NCI-H2227 treated with DMSO at 0.1 percent for 48 hours (cell line): Measurements from ENCODE around the gene ABCG2.

Experiments used
- DNase-seq: peaks from one replicate; lab custom pipeline; 2025; lab: John Stamatoyannopoulos, UW

Gene ABCG2

DNA sequence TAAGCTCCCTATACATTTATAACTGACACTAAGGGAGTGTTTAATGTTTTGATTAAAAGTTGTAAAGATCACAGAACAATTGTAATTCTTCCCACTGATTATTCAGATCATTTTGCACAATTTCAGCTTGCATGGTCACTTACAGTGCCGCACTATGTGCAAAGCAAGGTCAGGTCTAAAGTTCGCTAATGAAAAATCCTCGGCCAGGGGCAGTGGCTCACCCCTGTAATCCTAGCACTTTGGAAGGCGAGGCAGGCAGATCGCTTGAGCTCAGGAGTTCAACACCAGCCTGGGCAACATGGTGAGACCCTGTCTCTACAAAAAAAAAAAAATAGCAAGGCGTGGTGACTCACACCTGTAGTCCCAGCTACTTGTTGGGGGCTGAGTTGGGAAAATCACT, 94.0 kb downstream of the ABCG2 start:
- DNase-seq = no peak

DNA sequence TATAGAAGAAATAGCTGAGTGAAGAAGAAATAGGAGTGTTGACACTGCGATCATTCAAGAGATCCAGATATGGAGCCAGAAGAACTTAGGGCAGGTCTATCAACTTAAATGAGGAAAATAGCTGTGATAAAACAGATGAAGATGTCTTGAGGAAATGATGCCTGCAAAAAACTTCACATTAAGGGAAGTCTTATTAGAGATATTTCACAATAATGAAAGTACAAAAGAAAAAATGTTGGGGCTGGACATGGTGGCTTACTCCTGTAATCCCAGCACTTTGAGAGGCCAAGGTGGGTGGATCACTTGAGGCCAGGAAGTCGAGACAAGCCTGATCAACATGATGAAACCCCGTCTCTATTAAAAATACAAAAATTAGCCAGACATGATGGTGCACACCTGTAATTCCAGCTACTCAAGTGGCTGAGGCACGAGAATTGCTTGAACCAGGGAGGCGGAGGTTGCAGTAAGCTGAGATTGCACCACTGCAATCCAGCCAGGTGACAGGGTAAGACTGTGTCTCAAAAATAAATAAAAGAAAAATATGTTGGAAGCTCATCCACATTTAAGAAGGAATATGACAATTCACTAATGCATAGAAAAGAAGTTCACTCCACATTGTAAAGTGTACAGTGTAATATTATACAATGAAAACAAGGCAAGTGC, 94.7 kb downstream of the ABCG2 start:
- DNase-seq = no peak

DNA sequence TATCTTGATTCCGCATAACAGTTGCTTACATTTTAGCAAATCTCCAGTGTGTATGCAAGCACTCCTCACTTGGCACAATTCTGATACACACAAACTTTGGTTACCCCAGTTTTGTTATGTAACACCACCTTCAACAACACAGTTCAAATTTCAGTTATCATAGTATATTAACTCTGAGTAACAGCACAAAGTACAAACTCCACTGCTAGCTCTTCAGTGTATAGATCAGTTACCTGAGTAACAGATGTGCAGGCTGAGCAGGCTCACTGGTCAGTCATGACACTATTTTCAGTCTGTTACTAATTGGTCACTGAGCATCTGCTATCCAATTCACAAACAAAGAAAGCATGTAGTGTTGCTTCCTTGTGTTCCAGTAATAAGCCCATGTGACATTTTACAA, 95.6 kb downstream of the ABCG2 start:
- DNase-seq = no peak

DNA sequence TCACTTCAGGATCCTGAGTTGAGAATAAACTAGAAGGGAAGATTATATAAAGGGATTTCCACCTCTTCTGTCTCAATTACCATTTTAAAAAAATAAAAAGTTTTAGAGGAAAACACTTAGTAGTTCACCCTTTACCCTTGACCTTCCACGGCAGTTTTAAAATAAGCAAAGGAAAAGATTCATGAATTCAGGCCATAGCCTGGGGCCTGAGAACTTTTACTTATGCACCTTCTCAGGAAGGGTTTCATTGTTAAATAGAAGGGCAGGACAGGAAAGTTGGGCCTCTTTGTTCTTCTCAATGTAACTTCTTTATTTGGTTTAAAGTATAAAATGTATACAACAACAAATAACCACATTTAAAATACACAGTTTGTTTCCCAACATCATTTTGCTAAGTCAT, 96.1 kb downstream of the ABCG2 start:
- DNase-seq = no peak

DNA sequence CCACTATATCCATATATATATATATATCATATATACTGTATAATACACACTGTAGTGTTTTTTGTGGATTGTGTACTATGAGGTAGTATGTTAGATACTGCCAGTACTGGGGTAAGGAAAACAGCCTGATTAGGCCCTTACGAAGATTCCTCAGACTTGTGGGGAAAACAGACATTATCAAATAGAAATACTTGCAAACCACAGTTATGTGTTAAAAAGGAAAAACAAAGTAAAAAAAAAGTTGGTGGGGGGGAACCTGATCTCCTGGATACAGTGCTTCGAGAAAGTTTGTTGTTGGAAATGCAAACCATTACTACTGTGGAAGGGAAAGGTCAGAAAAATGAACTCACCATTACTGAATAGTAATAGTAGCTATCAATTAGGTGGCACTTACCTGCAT, 98.0 kb downstream of the ABCG2 start:
- no peak for DNase-seq

DNA sequence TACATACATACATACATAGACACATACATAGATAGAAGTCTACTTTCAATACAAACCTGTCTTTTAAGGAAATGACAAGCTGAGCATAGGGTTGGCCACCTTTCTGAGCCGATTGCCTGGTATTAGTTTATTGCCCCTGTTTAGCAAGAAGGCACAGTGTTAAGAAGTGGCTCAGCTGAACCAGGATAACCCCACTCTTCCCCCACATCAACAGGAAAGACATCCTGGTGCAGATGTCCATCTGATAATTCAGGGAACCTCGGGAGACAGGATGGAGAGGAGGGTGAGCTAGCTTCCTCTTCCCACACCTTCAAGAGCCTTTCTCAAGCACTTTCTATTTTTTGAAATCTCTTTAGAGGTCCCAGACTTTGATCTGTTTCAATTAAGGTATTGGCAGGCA, 98.7 kb downstream of the ABCG2 start:
- no peak for DNase-seq

DNA sequence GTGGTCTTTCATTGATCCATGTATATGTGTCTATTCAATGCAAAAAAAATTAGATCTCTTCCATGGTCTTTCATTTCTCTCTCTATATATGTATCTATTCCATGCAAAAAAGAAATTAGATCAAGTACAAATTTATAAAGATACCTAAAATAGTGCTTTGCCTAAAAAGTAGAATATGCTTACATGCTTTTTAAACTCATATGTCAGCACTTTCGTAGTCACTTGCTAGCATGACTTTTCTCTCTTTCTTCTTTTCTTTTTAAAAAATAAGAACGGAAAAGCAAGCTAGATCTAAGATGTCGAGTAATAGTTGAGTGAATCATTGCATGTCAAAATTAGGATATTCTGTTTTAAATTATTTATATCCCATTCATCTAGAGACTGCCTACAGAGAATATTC, 100.1 kb downstream of the ABCG2 start:
- no peak for DNase-seq

DNA sequence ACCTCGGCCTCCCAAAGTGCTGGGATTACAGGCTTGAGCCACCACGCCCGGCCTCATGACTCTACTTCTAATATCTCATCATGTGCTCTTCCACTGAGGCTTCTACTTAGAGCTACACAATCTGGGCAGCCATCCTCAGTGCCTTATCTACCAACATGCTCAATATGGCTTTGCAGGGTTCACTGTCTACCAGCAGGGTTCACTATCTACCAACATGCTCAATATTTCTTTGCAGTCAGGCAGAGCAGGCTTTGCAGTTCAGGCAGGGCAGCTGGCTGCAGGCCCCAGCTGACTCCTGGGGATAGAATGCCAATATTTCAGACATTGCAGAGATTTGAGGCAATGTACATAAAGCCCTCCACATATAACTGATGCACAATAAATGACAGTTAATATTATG, 103.5 kb downstream of the ABCG2 start:
- DNase-seq = no peak

DNA sequence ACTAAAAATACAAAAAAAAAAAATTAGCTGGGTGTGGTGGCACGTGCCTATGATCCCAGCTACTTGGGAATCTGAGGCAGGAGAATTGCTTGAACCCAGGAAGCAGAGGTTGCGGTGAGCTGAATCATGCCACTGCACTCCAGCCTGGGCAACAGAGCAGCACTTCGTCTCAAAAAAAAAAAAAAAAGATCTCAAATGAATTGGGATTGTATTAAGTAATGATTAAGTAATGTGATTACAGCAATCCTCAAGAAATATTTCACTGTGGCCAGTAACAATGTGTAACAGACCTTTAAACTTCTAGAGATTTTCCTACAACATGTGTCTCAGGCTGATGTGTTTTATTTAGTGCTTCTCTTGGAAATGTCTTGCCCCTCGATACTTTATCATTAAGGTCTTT, 104.2 kb downstream of the ABCG2 start:
- DNase-seq = no peak

DNA sequence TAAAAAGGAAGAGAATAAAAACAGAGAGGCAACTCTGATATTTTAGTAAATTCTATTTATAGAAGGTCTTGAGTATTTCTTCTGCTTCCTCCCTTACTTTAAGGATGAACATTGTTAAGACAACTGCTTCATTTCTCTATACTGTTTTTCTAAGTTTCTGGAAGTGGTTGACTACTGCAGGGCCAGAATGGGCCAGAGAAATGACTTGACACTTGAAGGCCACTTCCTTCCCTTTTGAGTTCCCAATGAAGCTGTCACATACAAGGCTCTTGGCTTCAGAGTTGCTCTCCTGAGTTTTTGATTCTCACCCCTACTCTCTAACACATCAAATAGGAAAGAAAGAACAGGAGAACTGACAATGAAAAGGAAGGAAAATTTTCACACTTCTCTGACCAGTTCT, 113.4 kb downstream of the ABCG2 start:
- DNase-seq = no peak

DNA sequence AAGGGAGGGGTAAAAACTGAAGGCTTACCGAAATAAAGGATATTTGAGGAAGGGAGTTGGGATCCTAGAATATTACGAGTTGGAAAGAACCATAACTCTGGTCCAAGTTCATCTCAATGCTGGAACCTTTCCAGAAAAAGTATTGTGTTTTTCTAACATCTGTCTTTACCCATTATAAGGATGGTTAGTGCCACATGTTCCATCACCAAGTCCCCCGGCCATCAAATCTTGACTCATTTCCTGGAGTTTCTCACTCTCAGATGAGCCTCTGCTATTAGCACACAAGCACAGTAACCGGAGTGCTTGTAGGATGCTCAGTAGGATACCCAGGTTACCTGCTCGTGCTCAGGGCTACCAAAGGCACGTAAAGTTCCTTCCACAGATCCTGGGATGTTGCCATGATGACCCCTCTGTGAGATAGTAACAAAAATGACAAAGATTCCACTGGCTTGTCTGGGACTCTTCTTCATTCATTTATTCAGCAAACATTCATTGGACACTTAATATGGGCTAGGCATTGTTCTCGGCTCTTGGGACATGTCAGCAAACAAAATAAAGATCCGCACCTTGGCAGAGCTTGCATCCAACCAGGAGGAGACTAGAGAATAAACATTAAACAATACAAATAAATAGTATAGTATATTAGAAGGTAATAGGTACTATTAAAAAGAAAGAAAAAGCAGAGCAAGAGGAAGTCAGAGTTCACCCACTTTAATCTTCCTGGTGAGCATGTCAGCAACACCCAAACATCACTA, 114.7 kb downstream of the ABCG2 start:
- DNase-seq = no peak

DNA sequence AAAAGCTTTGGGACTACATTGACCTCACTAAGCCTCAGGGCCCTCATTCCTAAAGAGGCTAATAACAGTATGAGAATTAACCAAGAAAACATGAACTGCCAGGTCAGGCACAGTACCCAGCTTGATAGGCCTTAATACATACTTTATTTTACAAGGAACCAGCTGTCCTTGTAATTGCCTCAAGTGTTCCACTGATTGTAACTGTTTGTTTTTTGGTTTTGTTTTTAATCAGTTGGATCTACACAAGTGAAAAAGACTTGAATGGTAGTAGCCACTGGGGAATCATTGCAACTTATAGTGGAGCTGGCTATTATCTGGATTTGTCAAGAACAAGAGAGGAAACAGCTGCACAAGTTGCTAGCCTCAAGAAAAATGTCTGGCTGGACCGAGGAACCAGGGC, 115.4 kb downstream of the ABCG2 start:
- DNase-seq = no peak

DNA sequence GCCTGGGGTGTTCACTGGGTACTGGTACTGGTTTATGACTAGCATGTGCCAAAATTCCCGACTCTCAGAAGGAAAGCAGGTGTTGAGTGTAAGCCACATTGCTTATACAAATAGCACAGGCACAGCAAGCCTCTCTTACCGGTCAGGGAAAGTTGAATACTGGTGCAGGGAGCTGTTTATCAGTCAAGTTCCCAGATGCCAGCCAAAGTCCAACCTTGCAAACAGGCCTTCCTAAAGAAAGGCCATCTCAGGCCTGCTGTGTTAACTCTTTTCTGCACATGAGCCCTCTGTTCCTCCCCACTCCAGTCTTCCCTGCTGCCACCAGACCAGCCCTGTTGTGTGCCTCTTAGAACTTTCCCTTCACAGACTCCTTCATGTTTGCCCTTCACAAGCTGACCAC, 116.8 kb downstream of the ABCG2 start:
- DNase-seq = no peak

DNA sequence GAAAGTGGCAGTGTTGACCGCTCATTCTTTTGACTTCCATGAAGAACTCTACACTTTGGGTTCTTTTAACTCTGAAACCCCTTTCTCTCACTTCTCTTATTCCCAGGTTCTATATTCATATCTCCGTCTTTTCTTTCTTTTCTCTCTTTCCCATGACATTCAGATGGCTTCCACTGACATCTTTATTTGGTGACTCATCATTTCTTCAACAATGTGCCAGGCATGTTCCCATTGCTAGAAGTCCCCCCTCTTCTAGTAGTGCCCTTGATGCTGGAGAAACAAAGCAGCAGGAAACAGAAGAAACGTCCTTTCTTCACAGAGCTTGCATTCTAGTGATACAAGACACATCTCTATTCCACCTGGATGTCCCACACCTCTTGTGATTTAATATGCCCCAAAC, 117.7 kb downstream of the ABCG2 start:
- no peak for DNase-seq
